Left lung (tissue), 10 donors: ENCODE data around the gene TTLL5. TPM values are rescaled to one million over a fixed set of nuclear protein-coding genes. Genes with fewer than 3 reads are reported as not detected.

Experiments
- ATAC-seq: fragments of 200-7000 bp; cut with Tn5 transposase; one replicate; pipeline ENCODE4 v1.9.1; 2020; ENCODE audit warnings: moderate library complexity
- DNase-seq, 4 donors: peaks; one replicate each; pipeline ENCODE4 v3.0.0-alpha.2; 2013 to 2020
- H3K27ac ChIP-seq, 2 donors: fragments of 200-600 bp; sonication (generic) in 1 of 2; one replicate each; pipeline versions ENCODE4 v1.5.0 to v1.8.0; 2020 to 2021
- H3K27me3 ChIP-seq, 2 donors: fragments of 200-600 bp; sonication (generic) in 1 of 2; one replicate each; pipeline versions ENCODE4 v1.5.0 to v1.8.0; 2020 to 2021
- H3K36me3 ChIP-seq, 2 donors: fragments of 200-600 bp; sonication (generic) in 1 of 2; one replicate each; pipeline versions ENCODE4 v1.5.0 to v1.8.0; 2020 to 2021
- H3K4me1 ChIP-seq, 2 donors: fragments of 200-600 bp; one replicate each; pipeline ENCODE4 v1.8.0; 2021
- H3K4me3 ChIP-seq, 2 donors: fragments of 200-600 bp; sonication (generic) in 1 of 2; one replicate each; pipeline versions ENCODE4 v1.5.0 to v1.8.0; 2020 to 2021; ENCODE audit warnings: mild to moderate bottlenecking in 1 of 2
- H3K9me3 ChIP-seq, 2 donors: fragments of 200-600 bp; sonication (generic) in 1 of 2; one replicate each; pipeline versions ENCODE4 v1.5.0 to v1.8.0; 2020 to 2021
- intact Hi-C, 2 donors: fragments of 100-400 bp; cut with DNase I; formaldehyde crosslinking; loops; one replicate each; pipeline versions ENCODE4 v1.11.2 to v1.14.2; 2022
- polyA plus RNA-seq, 6 donors: library from polyadenylated mRNA; unstranded; fragments of 120-200 nt; gene quantifications; one replicate each; pipeline ENCODE4 v1.2.1, GENCODE V29; 2013; ENCODE audit not compliant: insufficient read length in 6 of 6
- total RNA-seq, 2 donors: library from RNA; stranded (reverse); fragmentation: NEBNext Ultra II Directional; extraction: Animal tissue kit (Norgen Biotek cat#: 25700); gene quantifications; one replicate each; pipeline ENCODE4 v1.2.1, GENCODE V29; 2021
- TF ChIP-seq, protein P1 (sequence below), 2 donors: fragments of 200-600 bp; sonication (generic) in 1 of 2; IDR thresholded peaks; one replicate each; pipeline versions ENCODE4 v1.5.0 to v1.8.0; 2021; ENCODE audit warnings: antibody characterized with exemption in 2 of 2
- donor health status: DM: no; HTN: yes; CAD: no.
- donor health status: DM: no; HTN: no; CAD: no.

TTLL5 gene
- total and polyA plus RNA-seq, 8 donors: 30.8 to 46.7 (median 42.1) TPM

DNA sequence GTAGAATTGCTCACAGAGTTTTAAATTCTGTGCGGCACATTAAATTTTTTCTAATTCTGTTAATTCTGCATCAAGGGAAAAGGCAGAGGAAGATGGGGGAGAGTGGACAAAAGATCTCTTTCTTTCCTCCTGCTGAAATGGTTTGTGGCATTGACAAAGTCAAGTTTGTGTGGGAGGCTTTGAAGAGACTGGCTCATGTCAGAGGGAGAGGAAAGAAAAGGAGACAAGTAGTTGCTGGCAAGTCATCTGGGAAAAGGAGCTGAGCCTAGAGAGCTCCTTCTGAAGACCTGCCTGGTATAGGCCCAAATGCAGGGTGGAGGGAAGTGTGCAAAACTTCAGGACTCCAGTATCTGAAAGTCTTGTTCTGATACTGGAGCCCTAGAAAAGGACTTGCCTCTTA, 36.3 kb downstream of the TTLL5 start:
- TF ChIP-seq, protein P1, sequence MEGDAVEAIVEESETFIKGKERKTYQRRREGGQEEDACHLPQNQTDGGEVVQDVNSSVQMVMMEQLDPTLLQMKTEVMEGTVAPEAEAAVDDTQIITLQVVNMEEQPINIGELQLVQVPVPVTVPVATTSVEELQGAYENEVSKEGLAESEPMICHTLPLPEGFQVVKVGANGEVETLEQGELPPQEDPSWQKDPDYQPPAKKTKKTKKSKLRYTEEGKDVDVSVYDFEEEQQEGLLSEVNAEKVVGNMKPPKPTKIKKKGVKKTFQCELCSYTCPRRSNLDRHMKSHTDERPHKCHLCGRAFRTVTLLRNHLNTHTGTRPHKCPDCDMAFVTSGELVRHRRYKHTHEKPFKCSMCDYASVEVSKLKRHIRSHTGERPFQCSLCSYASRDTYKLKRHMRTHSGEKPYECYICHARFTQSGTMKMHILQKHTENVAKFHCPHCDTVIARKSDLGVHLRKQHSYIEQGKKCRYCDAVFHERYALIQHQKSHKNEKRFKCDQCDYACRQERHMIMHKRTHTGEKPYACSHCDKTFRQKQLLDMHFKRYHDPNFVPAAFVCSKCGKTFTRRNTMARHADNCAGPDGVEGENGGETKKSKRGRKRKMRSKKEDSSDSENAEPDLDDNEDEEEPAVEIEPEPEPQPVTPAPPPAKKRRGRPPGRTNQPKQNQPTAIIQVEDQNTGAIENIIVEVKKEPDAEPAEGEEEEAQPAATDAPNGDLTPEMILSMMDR (IDR thresholded peaks at IDR 0.05): no peak
- Histone ChIP-seq H3K27me3 (no peaks in the 10 kb centered on the region), H3K4me3 (no peak overlapping the region), H3K36me3 (peaks cover 0 to 62% of the 10 kb centered on the region in 2 donors), H3K9me3 (peaks cover 0 to 9% of the 10 kb centered on the region in 2 donors), H3K4me1 (peaks cover 0 to 4% of the 10 kb centered on the region in 2 donors), H3K27ac (no peak overlapping the region)
- no peak for DNase-seq
- intact Hi-C loops: no loop called here
- no peak for ATAC-seq

DNA sequence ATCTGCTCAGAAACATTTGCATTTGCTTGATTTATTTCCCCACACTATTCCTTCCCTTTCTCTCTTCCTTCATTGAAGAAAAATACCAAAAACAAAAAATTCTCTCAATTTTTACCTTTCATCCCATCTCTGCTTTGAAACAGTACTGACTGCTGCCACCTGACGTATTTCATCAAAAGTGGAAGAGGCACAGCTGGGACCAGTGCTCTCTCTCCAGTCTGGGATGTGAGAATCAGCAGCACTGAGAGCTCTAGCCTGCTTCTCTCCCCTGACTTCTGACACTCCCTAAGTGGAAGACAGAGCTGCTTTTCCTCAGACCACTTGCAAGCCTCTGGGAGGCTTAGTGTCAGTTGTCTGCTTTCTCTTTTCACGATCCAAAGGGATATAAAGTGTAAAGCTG, 36.9 kb downstream of the TTLL5 start:
- intact Hi-C loops: no loop called here
- ATAC-seq: no peak
- Histone ChIP-seq H3K27ac (no peak overlapping the region), H3K4me3 (no peak overlapping the region), H3K9me3 (peaks cover 0 to 9% of the 10 kb centered on the region in 2 donors), H3K36me3 (peaks cover 0 to 63% of the 10 kb centered on the region in 2 donors), H3K27me3 (no peaks in the 10 kb centered on the region), H3K4me1 (peaks cover 0 to 4% of the 10 kb centered on the region in 2 donors)
- TF ChIP-seq, protein P1 (IDR thresholded peaks at IDR 0.05): no peak
- no peak for DNase-seq

DNA sequence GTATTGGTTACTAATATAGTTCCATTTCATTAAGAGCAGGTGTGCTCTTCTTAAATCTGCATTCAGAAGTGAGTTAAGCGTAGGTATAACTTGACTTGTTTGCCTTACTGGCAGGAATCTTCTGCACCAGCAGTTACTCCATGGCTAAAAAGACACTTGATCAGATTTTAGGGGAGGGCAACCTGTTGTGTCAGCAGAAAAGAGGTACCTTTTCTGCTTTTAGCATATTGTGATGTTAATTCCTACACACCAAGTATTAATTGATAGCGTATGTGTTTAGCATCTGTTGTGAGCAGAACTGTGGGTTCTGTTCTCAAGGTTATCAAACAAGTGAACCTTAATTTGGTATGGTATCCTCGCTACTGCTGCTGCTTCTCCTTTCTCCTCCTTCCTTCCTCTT, 38.3 kb downstream of the TTLL5 start:
- Histone ChIP-seq H3K36me3 (peaks cover 0 to 55% of the 10 kb centered on the region in 2 donors), H3K27ac (no peak overlapping the region), H3K4me1 (peaks cover 0 to 7% of the 10 kb centered on the region in 2 donors), H3K9me3 (peaks cover 0 to 9% of the 10 kb centered on the region in 2 donors), H3K4me3 (no peak overlapping the region), H3K27me3 (no peaks in the 10 kb centered on the region)
- intact Hi-C loops: no loop called here
- DNase-seq (no peak), ATAC-seq (no peak)
- TF ChIP-seq, protein P1 (IDR thresholded peaks at IDR 0.05): no peak

DNA sequence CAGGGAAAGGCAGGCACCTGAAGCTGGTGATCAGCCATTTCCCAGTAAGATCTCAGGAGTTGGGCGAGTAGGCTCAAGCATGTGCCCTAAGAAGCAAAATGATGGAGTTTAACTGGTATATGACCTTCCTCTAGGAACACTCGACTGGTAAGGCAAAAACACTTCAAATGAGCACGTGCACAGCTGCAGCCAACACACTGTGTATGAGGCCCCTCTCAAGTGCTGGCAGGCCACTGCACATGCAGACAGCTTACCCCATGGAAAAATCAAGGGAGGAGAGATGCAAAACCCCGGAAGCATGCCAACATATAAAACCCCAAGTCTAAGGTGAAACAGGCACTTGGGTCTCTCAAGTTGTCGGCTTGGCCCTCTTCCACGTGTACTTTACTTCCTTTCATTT, 39.2 kb downstream of the TTLL5 start:
- no peaks in the 10 kb centered on the region for H3K27me3 ChIP-seq
- DNase-seq (peak in 1 of 4 donors; percentile 46), ATAC-seq (peak; percentile 47)
- peaks cover 0 to 45% of the 10 kb centered on the region in 2 donors for H3K36me3 ChIP-seq
- TF ChIP-seq, protein P1 (IDR thresholded peaks at IDR 0.05): no peak
- H3K27ac ChIP-seq: no peak overlapping the region
- no peak overlapping the region for H3K4me3 ChIP-seq
- peaks cover 0 to under 1% of the 10 kb centered on the region in 2 donors for H3K9me3 ChIP-seq
- H3K4me1 ChIP-seq: peaks cover 0 to 7% of the 10 kb centered on the region in 2 donors
- intact Hi-C loops: no loop called here

DNA sequence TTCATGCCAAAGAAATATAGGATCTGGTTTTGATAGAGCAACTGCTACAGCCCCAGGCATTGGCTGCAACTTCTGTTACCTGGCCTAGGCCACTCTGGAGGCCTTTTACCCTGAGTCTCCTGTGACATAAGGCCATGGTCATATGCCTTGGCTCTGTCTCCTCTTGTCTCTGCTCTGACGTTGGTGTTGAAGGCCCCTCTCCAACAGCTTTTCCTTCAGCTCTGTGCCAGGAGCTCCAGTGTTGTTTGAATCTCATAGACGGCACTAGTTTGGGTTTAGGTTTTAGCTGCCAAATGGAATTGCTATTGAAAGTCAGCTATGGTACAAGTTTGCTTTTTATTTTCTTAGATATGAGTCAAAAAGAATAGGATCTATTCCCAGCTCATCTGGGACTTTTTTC, 41.1 kb downstream of the TTLL5 start:
- H3K4me1 ChIP-seq: peaks cover 0 to 7% of the 10 kb centered on the region in 2 donors
- intact Hi-C loops: no loop called here
- ATAC-seq (no peak), DNase-seq (peak in 2 of 4 donors; percentile 42 to 50)
- no peaks in the 10 kb centered on the region for H3K27me3 ChIP-seq
- TF ChIP-seq, protein P1 (IDR thresholded peaks at IDR 0.05): no peak
- peak overlapping the region in 1 of 2 donors; percentile 56 for H3K27ac ChIP-seq
- no peaks in the 10 kb centered on the region for H3K9me3 ChIP-seq
- H3K36me3 ChIP-seq: peaks cover 0 to 43% of the 10 kb centered on the region in 2 donors
- H3K4me3 ChIP-seq: no peak overlapping the region
